ENCODE measurements around the gene TMEM171. TPM values are rescaled to one million over a fixed set of nuclear protein-coding genes. Genes with fewer than 3 reads are reported as not detected.

TMEM171 gene
- total and polyA plus RNA-seq, 2 donors (not counting 1 experiment from before 2014, with no cell fraction given) = not detected

GRCh38 chr5:73097740-73098139, 22.6 kb upstream of the TMEM171 start:
- H3K4me1 Mint-ChIP-seq = no peaks in the 10 kb centered on the region
- CTCF ChIA-PET = no interaction called here
- H3K4me2 ChIP-seq (replicated peaks; ENCODE audit: low read depth, low read length, poor library complexity, severe bottlenecking) = no peak overlapping the region
- no peaks in the 10 kb centered on the region for H3K9me3 Mint-ChIP-seq (ENCODE audit: insufficient read depth)
- no peak for TF ChIP-seq CTCF (IDR thresholded peaks at IDR 0.05)
- TF ChIP-seq EZH2 (IDR thresholded peaks at IDR 0.05; ENCODE audit: borderline replicate concordance, insufficient read depth, low read depth, low read length, poor library complexity, severe bottlenecking) = no peak
- no peak overlapping the region for H3K4me3 ChIP-seq (ENCODE audit: control extremely low read depth in 1 of 5, extremely low read depth in 1 of 5, insufficient read depth in 1 of 5, low read depth in 2 of 5, low read length in 4 of 5)
- no peaks in the 10 kb centered on the region for H3K79me2 ChIP-seq (ENCODE audit: control insufficient read depth, insufficient read depth, low read length)
- H3K9me3 ChIP-seq (ENCODE audit: control extremely low read depth in 1 of 3, control insufficient read depth in 2 of 3, insufficient read depth in 1 of 3, low read length in 2 of 3) = no peaks in the 10 kb centered on the region
- H2AFZ ChIP-seq (ENCODE audit: insufficient read depth, low read depth, low read length, poor library complexity, severe bottlenecking) = no peak overlapping the region
- H4K20me1 ChIP-seq (ENCODE audit: control insufficient read depth, insufficient read depth, low read length, poor library complexity, severe bottlenecking) = no peaks in the 10 kb centered on the region
- no peak overlapping the region for H3K4me3 Mint-ChIP-seq
- H3K36me3 ChIP-seq (replicated peaks in 1 of 2; ENCODE audit: control extremely low read depth in 1 of 2, control insufficient read depth in 1 of 2, extremely low read depth in 1 of 2, insufficient read depth in 2 of 2, low read length in 1 of 2) = no peaks in the 10 kb centered on the region
- H3K27ac Mint-ChIP-seq = no peak overlapping the region
- no peak for ATAC-seq (ENCODE audit: low read depth)
- POLR2A ChIA-PET = no interaction called here
- WGBS (ENCODE audit: insufficient coverage) = 100% methylated on average over 1 of the region's 2 CpGs
- H3K27me3 Mint-ChIP-seq = no peaks in the 10 kb centered on the region
- H3K27ac ChIP-seq (ENCODE audit: low read length in 2 of 2) = no peak overlapping the region
- no peak for DNase-seq
- intact Hi-C loops (cut with micrococcal nuclease) = no loop called here
- no peaks in the 10 kb centered on the region for H3K4me1 ChIP-seq (ENCODE audit: control insufficient read depth in 2 of 2, insufficient read depth in 2 of 2, low read length in 2 of 2)
- no peak overlapping the region for H3K9ac ChIP-seq (ENCODE audit: low read length)
- H3K27me3 ChIP-seq (replicated peaks in 1 of 4; ENCODE audit: control extremely low read depth in 1 of 4, control insufficient read depth in 3 of 4, insufficient read depth in 4 of 4, low read length in 3 of 4) = peaks cover 0 to 3% (median 0%) of the 10 kb centered on the region in 4 experiments

- no peaks in the 10 kb centered on the region for H3K9me3 Mint-ChIP-seq (ENCODE audit: insufficient read depth)
- H3K4me1 Mint-ChIP-seq = no peaks in the 10 kb centered on the region
- DNase-seq (no peak), ATAC-seq (ENCODE audit: low read depth) (no peak)
- H3K27me3 Mint-ChIP-seq = peaks cover 12% of the 10 kb centered on the region
- Histone ChIP-seq H3K36me3 (replicated peaks in 1 of 2; ENCODE audit: control extremely low read depth in 1 of 2, control insufficient read depth in 1 of 2, extremely low read depth in 1 of 2, insufficient read depth in 2 of 2, low read length in 1 of 2) (no peaks in the 10 kb centered on the region), H2AFZ (ENCODE audit: insufficient read depth, low read depth, low read length, poor library complexity, severe bottlenecking) (no peak overlapping the region), H3K9me3 (ENCODE audit: control extremely low read depth in 1 of 3, control insufficient read depth in 2 of 3, insufficient read depth in 1 of 3, low read length in 2 of 3) (no peaks in the 10 kb centered on the region), H3K4me3 (ENCODE audit: control extremely low read depth in 1 of 5, extremely low read depth in 1 of 5, insufficient read depth in 1 of 5, low read depth in 2 of 5, low read length in 4 of 5) (no peak overlapping the region), H3K4me1 (ENCODE audit: control insufficient read depth in 2 of 2, insufficient read depth in 2 of 2, low read length in 2 of 2) (no peaks in the 10 kb centered on the region), H4K20me1 (ENCODE audit: control insufficient read depth, insufficient read depth, low read length, poor library complexity, severe bottlenecking) (no peaks in the 10 kb centered on the region), H3K27me3 (replicated peaks in 1 of 4; ENCODE audit: control extremely low read depth in 1 of 4, control insufficient read depth in 3 of 4, insufficient read depth in 4 of 4, low read length in 3 of 4) (peaks cover 0 to 3% (median 0%) of the 10 kb centered on the region in 4 experiments), H3K4me2 (replicated peaks; ENCODE audit: low read depth, low read length, poor library complexity, severe bottlenecking) (no peak overlapping the region), H3K27ac (ENCODE audit: low read length in 2 of 2) (no peak overlapping the region), H3K79me2 (ENCODE audit: control insufficient read depth, insufficient read depth, low read length) (no peaks in the 10 kb centered on the region), H3K9ac (ENCODE audit: low read length) (no peak overlapping the region)
- TF ChIP-seq EZH2 (IDR thresholded peaks at IDR 0.05; ENCODE audit: borderline replicate concordance, insufficient read depth, low read depth, low read length, poor library complexity, severe bottlenecking) (no peak), CTCF (IDR thresholded peaks at IDR 0.05) (no peak)
- 81% methylated on average over 3 of the region's 4 CpGs for WGBS (ENCODE audit: insufficient coverage)
- intact Hi-C loops (cut with micrococcal nuclease) = no loop called here
- no peak overlapping the region for H3K27ac Mint-ChIP-seq
- no peak overlapping the region for H3K4me3 Mint-ChIP-seq
- ChIA-PET POLR2A (no interaction called here), CTCF (no interaction called here)
Measured at GRCh38 chr5:73100109-73100508, 20.3 kb upstream of the TMEM171 start.

All from B cell (primary cell).